Natural killer cell treated with Interleukin-12 subunit alpha and Interleukin-12 subunit beta and Interleukin-15 and Interleukin-18, amount 100 ng/mL, for 72 hours (primary cell): ENCODE data around the gene NAGS. TPM values are rescaled to one million over a fixed set of nuclear protein-coding genes. Genes with fewer than 3 reads are reported as not detected.

Experiments
- ATAC-seq, 2 donors: fragments of 150-1000 bp; cut with Tn5 transposase in 1 of 2; sonication (Bioruptor Pico), chemical (Tn5 transposase) in 1 of 2; 2 replicates each; pipeline ENCODE4 v1.10.0; 2021
- DNase-seq: peaks from one replicate; pipeline ENCODE4 v3.0.0; 2022; ENCODE audit warnings: low spot score
- H3K27ac Mint-ChIP-seq, 2 donors: 1 replicate in 1 of 2; 2 replicates in 1 of 2; pipeline ENCODE4 v1.8.0; 2022; ENCODE audit warnings: mixed read lengths in 2 of 2, mild to moderate bottlenecking in 1 of 2, moderate library complexity in 1 of 2
- H3K27me3 Mint-ChIP-seq, 2 donors: 1 replicate in 1 of 2; 2 replicates in 1 of 2; pipeline ENCODE4 v1.8.0; 2022; ENCODE audit warnings: mixed read lengths in 2 of 2
- H3K36me3 Mint-ChIP-seq: one replicate; pipeline ENCODE4 v1.8.0; 2022; ENCODE audit warnings: mixed read lengths
- H3K4me1 Mint-ChIP-seq, 2 donors: 1 replicate in 1 of 2; 2 replicates in 1 of 2; pipeline ENCODE4 v1.8.0; 2022; ENCODE audit warnings: low read depth in 2 of 2, mixed read lengths in 2 of 2, mild to moderate bottlenecking in 1 of 2
- H3K4me3 Mint-ChIP-seq: one replicate; pipeline ENCODE4 v1.8.0; 2022; ENCODE audit warnings: mixed read lengths
- H3K9me3 Mint-ChIP-seq: 2 replicates; pipeline ENCODE4 v1.8.0; 2022; ENCODE audit warnings: mixed read lengths
- total RNA-seq, 2 donors: library from RNA; stranded (reverse); gene quantifications; one replicate each; pipeline ENCODE4 v1.2.3, GENCODE V29; 2022

NAGS gene
- total RNA-seq, 2 donors from 2014 or later: 0.70 to 1.9 TPM

DNA sequence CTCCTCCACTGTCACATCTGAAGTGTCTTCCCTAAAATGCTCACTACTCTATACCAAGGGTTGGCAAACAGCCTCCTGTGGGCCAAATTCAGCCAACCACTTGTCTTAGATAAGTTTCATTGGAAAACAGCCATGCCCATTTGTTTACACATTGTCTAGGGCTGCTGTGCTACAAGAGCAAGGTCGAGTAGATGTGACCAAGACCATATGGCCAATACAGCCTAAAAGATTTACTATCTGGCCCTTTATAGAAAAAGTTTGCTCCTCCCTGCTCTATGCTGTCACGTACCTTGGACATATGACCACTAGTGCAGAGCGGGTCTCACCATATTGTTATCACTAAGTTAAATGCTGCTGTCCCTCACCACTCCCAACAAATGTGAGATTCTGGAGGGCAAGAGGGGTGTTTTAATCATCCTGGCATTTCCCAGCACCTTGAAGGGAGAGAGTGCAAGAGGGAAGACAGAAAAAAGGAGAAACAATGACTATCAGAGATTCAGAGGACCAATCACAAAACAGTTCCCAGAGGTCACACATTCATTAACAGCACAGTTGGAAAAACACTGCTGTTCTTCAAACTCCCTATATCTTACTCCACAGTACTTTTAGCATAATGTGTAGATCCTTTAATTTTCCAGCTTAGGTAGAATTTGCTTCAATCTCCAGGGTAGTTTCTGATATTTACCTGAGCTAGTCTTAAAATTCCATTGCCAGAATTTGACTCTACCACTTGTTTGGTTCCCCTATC lies 48.9 kb downstream of the NAGS start:
- no peaks in the 10 kb centered on the region for H3K9me3 Mint-ChIP-seq
- ATAC-seq (no peak), DNase-seq (no peak)
- H3K4me1 Mint-ChIP-seq: peaks cover 15 to 16% of the 10 kb centered on the region in 2 donors
- H3K4me3 Mint-ChIP-seq: no peak overlapping the region
- no peaks in the 10 kb centered on the region for H3K27me3 Mint-ChIP-seq
- peak overlapping the region in 1 of 2 donors; percentile 7 for H3K27ac Mint-ChIP-seq
- peaks cover 13% of the 10 kb centered on the region for H3K36me3 Mint-ChIP-seq

Other genes starting within 250 kb of the NAGS start
- gene SOST, start 245.8 kb upstream of the NAGS start, total RNA-seq: not detected
- 10 to 100 TPM in 1 of 2 donors, 1 to 10 TPM in 1; 7.0 to 12.0 TPM for gene DUSP3, start 225.6 kb upstream of the NAGS start, total RNA-seq
- gene CFAP97D1, start 224.2 kb upstream of the NAGS start, total RNA-seq: not detected
- not detected for gene MPP3, start 171.5 kb upstream of the NAGS start, total RNA-seq
- gene CD300LG, start 157.4 kb upstream of the NAGS start, total RNA-seq: not detected
- gene MPP2, start 97.1 kb upstream of the NAGS start, total RNA-seq: under 1 TPM; 0.47 to 0.64 TPM
- gene PPY, start 62.1 kb upstream of the NAGS start, total RNA-seq: not detected
- not detected for gene PYY, start 50.7 kb upstream of the NAGS start, total RNA-seq
- gene TMEM101, start 10.3 kb downstream of the NAGS start, total RNA-seq: 10 to 100 TPM; 32.5 TPM
- 10 to 100 TPM; 68.6 to 70.0 TPM for gene LSM12, start 62.0 kb downstream of the NAGS start, total RNA-seq
- gene G6PC3, start 66.1 kb downstream of the NAGS start, total RNA-seq: 10 to 100 TPM; 24.6 to 26.8 TPM
- 10 to 100 TPM; 12.8 to 13.9 TPM for gene HDAC5, start 119.0 kb downstream of the NAGS start, total RNA-seq
- 10 to 100 TPM in 1 of 2 donors, 1 to 10 TPM in 1; 8.6 to 20.9 TPM for gene HROB, start 137.3 kb downstream of the NAGS start, total RNA-seq
- gene ASB16, start 166.1 kb downstream of the NAGS start, total RNA-seq: under 1 TPM in 1 of 2 donors, not detected in 1; 0.33 TPM
- 10 to 100 TPM; 28.1 to 28.8 TPM for gene TMUB2, start 182.3 kb downstream of the NAGS start, total RNA-seq
- 100 to 1,000 TPM; 117 to 139 TPM for gene ATXN7L3, start 195.3 kb downstream of the NAGS start, total RNA-seq
- gene UBTF, start 215.1 kb downstream of the NAGS start, total RNA-seq: 100 to 1,000 TPM; 109 to 201 TPM